ENCODE results near the gene LYPLA2. TPM values are rescaled to one million over a fixed set of nuclear protein-coding genes. Genes with fewer than 3 reads are reported as not detected.

The LYPLA2 gene
- total and polyA plus RNA-seq, 2 donors (not counting 3 experiments of a cell fraction or from before 2014, with no cell fraction given) = 110 to 137 TPM

DNA sequence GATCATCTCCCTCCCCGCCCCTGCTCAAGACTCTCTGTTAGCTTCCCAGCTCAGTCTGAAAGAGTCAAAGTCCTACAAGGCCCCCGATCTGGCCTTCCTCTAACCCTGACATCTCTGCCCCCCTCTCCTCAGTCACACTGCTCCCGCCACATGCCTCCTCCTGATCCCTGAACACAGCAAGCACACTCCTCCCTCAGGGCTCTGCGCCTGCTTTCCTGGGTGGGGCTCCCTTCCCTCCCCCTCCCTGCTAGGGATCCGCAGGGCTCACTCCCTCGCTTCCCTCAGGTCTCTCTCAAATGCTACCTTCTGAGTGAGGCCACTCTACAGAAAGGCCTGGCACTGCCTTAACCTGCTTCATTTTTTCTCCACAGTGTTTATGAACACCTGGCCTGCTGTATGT is 15.3 kb downstream of the LYPLA2 start:
- Histone ChIP-seq H3K27ac (ENCODE audit: insufficient read depth, low read depth, low read length) (no peak overlapping the region), H3K4me1 (ENCODE audit: control insufficient read depth, extremely low read depth, insufficient read depth, low read length) (peaks cover 2% of the 10 kb centered on the region), H4K20me1 (replicated peaks; ENCODE audit: control insufficient read depth, extremely low read depth, insufficient read depth, low read length) (no peaks in the 10 kb centered on the region), H3K36me3 (ENCODE audit: control insufficient read depth in 2 of 2, extremely low read depth in 1 of 2, insufficient read depth in 2 of 2, low read length in 2 of 2) (peaks cover 0 to 2% of the 10 kb centered on the region in 2 experiments), H3K9ac (replicated peaks; ENCODE audit: extremely low read depth, insufficient read depth, low read length) (no peak overlapping the region), H3K27me3 (ENCODE audit: control insufficient read depth in 2 of 2, insufficient read depth in 2 of 2, low read length in 2 of 2) (no peaks in the 10 kb centered on the region), H3K4me2 (ENCODE audit: insufficient read depth, low read length) (no peak overlapping the region), H3K9me1 (replicated peaks; ENCODE audit: control insufficient read depth, extremely low read depth, insufficient read depth, low read length) (no peaks in the 10 kb centered on the region), H3K9me3 (replicated peaks; ENCODE audit: control insufficient read depth, insufficient read depth, low read length) (no peaks in the 10 kb centered on the region), H3K79me2 (ENCODE audit: control insufficient read depth, insufficient read depth, low read length) (no peaks in the 10 kb centered on the region), H2AFZ (ENCODE audit: low read depth, low read length) (no peak overlapping the region), H3K4me3 (replicated peaks in 1 of 3; ENCODE audit: insufficient read depth in 1 of 3, low read depth in 1 of 3, low read length in 3 of 3) (no peak overlapping the region)
- FAIRE-seq = no peak
- no TSS peak for BruUV-seq (replicated peaks)
- TF ChIP-seq MYC (IDR thresholded peaks at IDR 0.05; ENCODE audit: low read depth, low read length) = no peak
- no peak for TF ChIP-seq GATA2 (IDR thresholded peaks at IDR 0.05; ENCODE audit: insufficient read depth, insufficient read length, low read depth, low read length)
- no peak for TF ChIP-seq POLR2A (IDR thresholded peaks at IDR 0.05; ENCODE audit: low read depth, low read length)
- TF ChIP-seq FOS (IDR thresholded peaks at IDR 0.05; ENCODE audit: borderline replicate concordance, insufficient read depth, low read length) = no peak
- TF ChIP-seq, protein P1, sequence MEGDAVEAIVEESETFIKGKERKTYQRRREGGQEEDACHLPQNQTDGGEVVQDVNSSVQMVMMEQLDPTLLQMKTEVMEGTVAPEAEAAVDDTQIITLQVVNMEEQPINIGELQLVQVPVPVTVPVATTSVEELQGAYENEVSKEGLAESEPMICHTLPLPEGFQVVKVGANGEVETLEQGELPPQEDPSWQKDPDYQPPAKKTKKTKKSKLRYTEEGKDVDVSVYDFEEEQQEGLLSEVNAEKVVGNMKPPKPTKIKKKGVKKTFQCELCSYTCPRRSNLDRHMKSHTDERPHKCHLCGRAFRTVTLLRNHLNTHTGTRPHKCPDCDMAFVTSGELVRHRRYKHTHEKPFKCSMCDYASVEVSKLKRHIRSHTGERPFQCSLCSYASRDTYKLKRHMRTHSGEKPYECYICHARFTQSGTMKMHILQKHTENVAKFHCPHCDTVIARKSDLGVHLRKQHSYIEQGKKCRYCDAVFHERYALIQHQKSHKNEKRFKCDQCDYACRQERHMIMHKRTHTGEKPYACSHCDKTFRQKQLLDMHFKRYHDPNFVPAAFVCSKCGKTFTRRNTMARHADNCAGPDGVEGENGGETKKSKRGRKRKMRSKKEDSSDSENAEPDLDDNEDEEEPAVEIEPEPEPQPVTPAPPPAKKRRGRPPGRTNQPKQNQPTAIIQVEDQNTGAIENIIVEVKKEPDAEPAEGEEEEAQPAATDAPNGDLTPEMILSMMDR (IDR thresholded peaks at IDR 0.05; ENCODE audit: extremely low read depth in 1 of 2, insufficient read depth in 1 of 2, low read depth in 1 of 2, low read length in 2 of 2) = no peak
- no peak for TF ChIP-seq JUN (IDR thresholded peaks at IDR 0.05; ENCODE audit: borderline replicate concordance, insufficient read depth, insufficient read length, low read depth)
- no peak for TF ChIP-seq EZH2 (IDR thresholded peaks at IDR 0.05; ENCODE audit: borderline replicate concordance, low read depth, low read length, severe bottlenecking)
- TF ChIP-seq, protein P2, sequence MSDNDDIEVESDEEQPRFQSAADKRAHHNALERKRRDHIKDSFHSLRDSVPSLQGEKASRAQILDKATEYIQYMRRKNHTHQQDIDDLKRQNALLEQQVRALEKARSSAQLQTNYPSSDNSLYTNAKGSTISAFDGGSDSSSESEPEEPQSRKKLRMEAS (IDR thresholded peaks at IDR 0.05; ENCODE audit: insufficient read depth, insufficient read length) = no peak
- TF ChIP-seq POLR2AphosphoS5 (IDR thresholded peaks at IDR 0.05; ENCODE audit: insufficient read depth, low read depth, low read length) = no peak
- dilution Hi-C loops (cut with MboI; ENCODE audit: extremely low pct_ligation_motif_present, low sequenced_read_pairs) (no loop called here), intact Hi-C loops (cut with micrococcal nuclease) (loop anchor here (5.0 kb wide), 1 partner anchor 221 kb away; no protein-coding TSS in a partner anchor)
- ChIA-PET CTCF (interaction anchor here (1.5 to 1.6 kb wide), 2 partner anchors 34 to 110 kb away, joined by 3 to 8 read pairs; no protein-coding TSS in a partner anchor), POLR2A (no interaction called here)
- no peak for DNase-seq (ENCODE audit: low read depth, low spot score)
